CD4-positive, alpha-beta T cell treated with Interleukin-17A for 4 hours (primary cell): ENCODE measurements around the gene RBBP8.
"Not testable (repeated sequence)": the region's sequence is repeated elsewhere in the genome, so short reads cannot be mapped to it uniquely, and the experiment has no call there.

Source experiments
- DNase-seq: peaks from one replicate; pipeline ENCODE4 v3.0.0-alpha.2; 2020; ENCODE audit warnings: mixed read lengths

Gene RBBP8

GRCh38 chr18:22946217-22946616 lies 13.1 kb downstream of the RBBP8 start:
- DNase-seq: no peak

- no peak for DNase-seq
These were observed 13.7 kb downstream of the RBBP8 start for GRCh38 chr18:22946846-22947245.

- no peak for DNase-seq
These were observed 18.7 kb downstream of the RBBP8 start for GRCh38 chr18:22951823-22952222.

- no peak for DNase-seq
These were observed 19.4 kb downstream of the RBBP8 start for GRCh38 chr18:22952525-22952924.

GRCh38 chr18:22953982-22954381 lies 20.9 kb downstream of the RBBP8 start:
- not testable (repeated sequence) for DNase-seq

GRCh38 chr18:22956226-22956625 lies 23.1 kb downstream of the RBBP8 start:
- no peak for DNase-seq

GRCh38 chr18:22961156-22961555 lies 28.0 kb downstream of the RBBP8 start:
- no peak for DNase-seq

GRCh38 chr18:22962004-22962403 lies 28.9 kb downstream of the RBBP8 start:
- no peak for DNase-seq

- DNase-seq: no peak
These were observed 31.0 kb downstream of the RBBP8 start for GRCh38 chr18:22964116-22964515.

- DNase-seq: no peak
These were observed 31.6 kb downstream of the RBBP8 start for GRCh38 chr18:22964722-22965121.

- no peak for DNase-seq
These were observed 37.9 kb downstream of the RBBP8 start for GRCh38 chr18:22971038-22971437.

- DNase-seq: no peak
These were observed 40.9 kb downstream of the RBBP8 start for GRCh38 chr18:22974001-22974400.

GRCh38 chr18:22974707-22975106 lies 41.6 kb downstream of the RBBP8 start:
- no peak for DNase-seq

GRCh38 chr18:22975508-22975907 lies 42.4 kb downstream of the RBBP8 start:
- DNase-seq: no peak

- no peak for DNase-seq
These were observed 44.9 kb downstream of the RBBP8 start for GRCh38 chr18:22977847-22978701.

- no peak for DNase-seq
These were observed 47.3 kb downstream of the RBBP8 start for GRCh38 chr18:22980394-22980793.

GRCh38 chr18:22981274-22982133 lies 48.4 kb downstream of the RBBP8 start:
- DNase-seq: no peak

GRCh38 chr18:22983175-22983574 lies 50.0 kb downstream of the RBBP8 start:
- DNase-seq: no peak

- DNase-seq: no peak
These were observed 52.1 kb downstream of the RBBP8 start for GRCh38 chr18:22985250-22985649.

- DNase-seq: no peak
These were observed 54.5 kb downstream of the RBBP8 start for GRCh38 chr18:22987547-22988189.

GRCh38 chr18:22988208-22988607 lies 55.1 kb downstream of the RBBP8 start:
- no peak for DNase-seq

GRCh38 chr18:22998344-22998743 lies 65.2 kb downstream of the RBBP8 start:
- no peak for DNase-seq

- no peak for DNase-seq
These were observed 66.1 kb downstream of the RBBP8 start for GRCh38 chr18:22999212-22999611.
